D341Med (cell line): Measurements from ENCODE around the gene DGCR2.
A peak's percentile ranks its signal among the peaks of the same experiment; 100 is the strongest.
"Not testable (repeated sequence)": the region's sequence is repeated elsewhere in the genome, so short reads cannot be mapped to it uniquely, and the experiment has no call there.

Source experiments
- DNase-seq: peaks from one replicate; pipeline ENCODE4 v3.0.0; 2012; ENCODE audit warnings: low spot score

Gene DGCR2

GRCh38 chr22:19107730-19108074, 14.5 kb downstream of the DGCR2 start:
- no peak for DNase-seq

GRCh38 chr22:19106886-19107729, 15.1 kb downstream of the DGCR2 start:
- no peak for DNase-seq

GRCh38 chr22:19105867-19106802, 16.1 kb downstream of the DGCR2 start:
- DNase-seq: peak; percentile 69

GRCh38 chr22:19105456-19105855, 16.8 kb downstream of the DGCR2 start:
- no peak for DNase-seq

GRCh38 chr22:19103880-19104821, 18.1 kb downstream of the DGCR2 start:
- peak; percentile 20 for DNase-seq

- no peak for DNase-seq
Observed at GRCh38 chr22:19098157-19098556, 24.1 kb downstream of the DGCR2 start.

GRCh38 chr22:19097518-19097917, 24.7 kb downstream of the DGCR2 start:
- DNase-seq: no peak

- no peak for DNase-seq
Observed at GRCh38 chr22:19096555-19096954, 25.7 kb downstream of the DGCR2 start.

- no peak for DNase-seq
Observed at GRCh38 chr22:19094393-19094997, 27.7 kb downstream of the DGCR2 start.

- DNase-seq: no peak
Observed at GRCh38 chr22:19092725-19093124, 29.5 kb downstream of the DGCR2 start.

- no peak for DNase-seq
Observed at GRCh38 chr22:19090586-19091127, 31.6 kb downstream of the DGCR2 start.

- DNase-seq: no peak
Observed at GRCh38 chr22:19090183-19090582, 32.0 kb downstream of the DGCR2 start.

GRCh38 chr22:19088866-19089595, 33.2 kb downstream of the DGCR2 start:
- DNase-seq: no peak

GRCh38 chr22:19086896-19087295, 35.3 kb downstream of the DGCR2 start:
- DNase-seq: no peak

- no peak for DNase-seq
Observed at GRCh38 chr22:19086417-19086816, 35.8 kb downstream of the DGCR2 start.

- peak; percentile 63 for DNase-seq
Observed at GRCh38 chr22:19085233-19085718, 36.9 kb downstream of the DGCR2 start.

GRCh38 chr22:19084586-19084985, 37.6 kb downstream of the DGCR2 start:
- DNase-seq: not testable (repeated sequence)

- DNase-seq: not testable (repeated sequence)
Observed at GRCh38 chr22:19084126-19084525, 38.1 kb downstream of the DGCR2 start.

- DNase-seq: no peak
Observed at GRCh38 chr22:19082793-19083192, 39.4 kb downstream of the DGCR2 start.

GRCh38 chr22:19082101-19082500, 40.1 kb downstream of the DGCR2 start:
- no peak for DNase-seq
